K562 (cell line): Measurements from ENCODE around the gene DBNDD1. TPM values are rescaled to one million over a fixed set of nuclear protein-coding genes. Genes with fewer than 3 reads are reported as not detected.

Experiments used
- CBX3 ChIP-seq, 2 experiments: IDR thresholded peaks; 1 replicate in 1 of 2; 2 replicates in 1 of 2; pipeline ENCODE4 v1.6.1; 2012; ENCODE audit warnings: inconsistent platforms in 2 of 2, low read length in 2 of 2, borderline replicate concordance in 1 of 2, control low read depth in 1 of 2
- HNRNPLL ChIP-seq: fragments of 200-400 bp; formaldehyde crosslinking; IDR thresholded peaks from 2 replicates; pipeline ENCODE4 v1.6.1; 2017; ENCODE audit warnings: low read length, low read depth, mild to moderate bottlenecking; ENCODE audit not compliant: poor library complexity, severe bottlenecking
- KDM2B ChIP-seq: fragments of 250-450 bp; sonication (Bioruptor Pico); IDR thresholded peaks from 2 replicates; pipeline ENCODE4 v1.8.0; 2021; ENCODE audit warnings: mild to moderate bottlenecking, moderate library complexity
- MLX ChIP-seq, 2 experiments: fragments of 450-650 bp in 1 of 2; sonication (generic) in 1 of 2; formaldehyde crosslinking; conservative IDR thresholded peaks; 2 replicates each; pipeline versions ENCODE4 v1.4.0 to v1.8.1; 2020 to 2022; ENCODE audit warnings: mild to moderate bottlenecking in 1 of 2, missing genetic modification reagents in 1 of 2
- MTA1 ChIP-seq: fragments of 450-650 bp; IDR thresholded peaks from 2 replicates; pipeline ENCODE4 v1.6.1; 2017; ENCODE audit warnings: borderline replicate concordance
- NFYB ChIP-seq: IDR thresholded peaks from 2 replicates; pipeline ENCODE4 v1.6.1; 2011; ENCODE audit warnings: mild to moderate bottlenecking, moderate library complexity; ENCODE audit not compliant: insufficient read length; ENCODE audit errors: extremely low read depth
- PTTG1 ChIP-seq: fragments of 450-650 bp; IDR thresholded peaks from 2 replicates; pipeline ENCODE4 v1.6.1; 2016; ENCODE audit warnings: low read depth, mild to moderate bottlenecking, missing genetic modification characterization, missing compliant biosample characterization
- RBM15 ChIP-seq: fragments of 200-400 bp; formaldehyde crosslinking; IDR thresholded peaks from 2 replicates; pipeline ENCODE4 v1.6.1; 2018; ENCODE audit warnings: mild to moderate bottlenecking, low read length, moderate library complexity; ENCODE audit not compliant: insufficient read depth
- RERE ChIP-seq: sonication (generic); formaldehyde crosslinking; IDR thresholded peaks from 2 replicates; pipeline ENCODE4 v1.8.0; 2023; ENCODE audit warnings: missing genetic modification reagents, mild to moderate bottlenecking, borderline replicate concordance
- SRSF3 ChIP-seq: fragments of 200-400 bp; formaldehyde crosslinking; IDR thresholded peaks from 2 replicates; pipeline ENCODE4 v1.6.1; 2016; ENCODE audit warnings: mild to moderate bottlenecking, low read length, moderate library complexity; ENCODE audit not compliant: insufficient read depth
- TCF15 ChIP-seq: fragments of 250-450 bp; sonication (Bioruptor Pico); IDR thresholded peaks from 2 replicates; pipeline ENCODE4 v1.8.0; 2022; ENCODE audit warnings: moderate library complexity, mild to moderate bottlenecking, inconsistent platforms
- TFAP4 ChIP-seq: sonication (generic); formaldehyde crosslinking; IDR thresholded peaks from 2 replicates; pipeline ENCODE4 v1.8.0; 2022; ENCODE audit warnings: missing genetic modification reagents, mild to moderate bottlenecking, moderate library complexity, borderline replicate concordance
- ZBTB49 ChIP-seq: sonication (generic); formaldehyde crosslinking; IDR thresholded peaks from 2 replicates; pipeline ENCODE4 v1.8.0; 2022; ENCODE audit warnings: missing genetic modification reagents, mild to moderate bottlenecking, borderline replicate concordance
- ZNF133 ChIP-seq: fragments of 250-450 bp; sonication (Bioruptor Pico); IDR thresholded peaks from 2 replicates; pipeline ENCODE4 v1.4.0; 2020; ENCODE audit warnings: mild to moderate bottlenecking
- ZSCAN32 ChIP-seq: fragments of 450-650 bp; formaldehyde crosslinking; IDR thresholded peaks from 2 replicates; pipeline ENCODE4 v1.4.0; 2020; ENCODE audit warnings: mild to moderate bottlenecking, moderate library complexity
- polyA plus RNA-seq, 8 experiments: library from polyadenylated mRNA; depleted of rRNA in 4 of 8; stranded (reverse) in 5 of 8; unstranded in 3 of 8; fragments of >200 nt; fragmentation: Nextera tagmentation in 2 of 8; fragmentation: Illumina TruSeq in 1 of 8; extraction: Ambion mirVana in 2 of 8; extraction: Trizol in 1 of 8; gene quantifications; 2 replicates each; pipeline versions ENCODE4 v1.2.1 to v1.2.3, GENCODE V29; 2011 to 2014; ENCODE audit warnings: inconsistent platforms in 1 of 8, missing spikeins in 1 of 8
- total RNA-seq, 7 experiments: library from RNA; depleted of rRNA in 6 of 7; stranded (reverse); fragments of >200 nt in 6 of 7; fragmentation: Illumina TruSeq in 2 of 7; extraction: Trizol in 2 of 7; gene quantifications; 2 replicates each; pipeline versions ENCODE4 v1.2.1 to v1.2.3, GENCODE V29; 2011 to 2021; ENCODE audit warnings: low replicate concordance in 1 of 7

The DBNDD1 gene
- total and polyA plus RNA-seq, 9 of the 15 experiments (the other 6 are each of a cell fraction or from before 2014, with no cell fraction given): 0.55 to 13.0 (median 5.8) TPM

- peak; percentile 62 for TF ChIP-seq TFAP4 (CRISPR knock-in tag)
- no peak for TF ChIP-seq RERE (CRISPR knock-in tag)
- TF ChIP-seq RBM15: no peak
- TF ChIP-seq KDM2B (CRISPR knock-in tag): peak; percentile 98
- peak; percentile 96 for TF ChIP-seq MTA1
- 0 out of 2 replicates have a peak, but pooled peaks have one; percentile 12 for TF ChIP-seq ZBTB49 (CRISPR knock-in tag)
- TF ChIP-seq PTTG1 (tag): no peak
- TF ChIP-seq ZSCAN32: no peak
- peak in 1 of 2 experiments; percentile 19; a peak in 1 of 3 replicates for TF ChIP-seq CBX3 (IDR thresholded peaks at IDR 0.05; ENCODE audit: borderline replicate concordance in 1 of 2, low read length in 2 of 2)
- TF ChIP-seq NFYB: no peak
- peak; percentile 51 for TF ChIP-seq HNRNPLL
- TF ChIP-seq ZNF133 (CRISPR knock-in tag): no peak
- TF ChIP-seq TCF15 (CRISPR knock-in tag): no peak
- no peak for TF ChIP-seq MLX (CRISPR knock-in tag; conservative IDR thresholded peaks at IDR 0.05)
- TF ChIP-seq SRSF3: no peak
Observed at GRCh38 chr16:89972244-89973234, 46.7 kb downstream of the DBNDD1 start (continued).
